ENCODE results near the gene MARCO.

The MARCO gene

DNA sequence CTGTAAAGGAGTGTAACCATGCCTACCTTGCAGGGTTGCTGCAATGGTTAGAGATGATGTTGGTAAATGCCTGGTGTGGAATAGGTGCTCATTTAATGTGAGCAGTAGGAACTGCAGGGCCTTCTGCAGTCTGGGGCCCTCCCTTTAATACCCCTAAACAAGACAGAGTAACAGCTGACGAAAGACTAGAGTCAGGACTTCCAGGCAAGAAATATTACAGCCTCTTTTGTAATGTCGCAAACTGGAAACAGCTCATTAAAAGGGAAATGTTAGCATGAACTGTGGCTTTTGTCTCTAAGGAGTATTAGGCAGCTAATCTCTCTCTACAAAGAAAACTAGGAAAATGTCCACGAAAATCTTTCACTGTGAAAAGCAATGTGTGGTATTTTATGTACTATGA, 26.0 kb downstream of the MARCO start:
- Histone ChIP-seq H3K4me3 (ENCODE audit: severe bottlenecking) (no peak overlapping the region), H3K4me1 (ENCODE audit: insufficient read depth, poor library complexity, severe bottlenecking) (peaks cover 11% of the 10 kb centered on the region), H3K36me3 (ENCODE audit: low read depth) (no peaks in the 10 kb centered on the region), H3K27me3 (ENCODE audit: insufficient read depth, poor library complexity, severe bottlenecking) (no peaks in the 10 kb centered on the region), H3K27ac (ENCODE audit: poor library complexity, severe bottlenecking) (no peak overlapping the region), H3K9me3 (ENCODE audit: severe bottlenecking) (no peaks in the 10 kb centered on the region)
- no peak for TF ChIP-seq CTCF (IDR thresholded peaks at IDR 0.05; ENCODE audit: poor library complexity, severe bottlenecking)
- no peak for ATAC-seq (ENCODE audit: low read depth)
- no peak for DNase-seq (ENCODE audit: low spot score)

DNA sequence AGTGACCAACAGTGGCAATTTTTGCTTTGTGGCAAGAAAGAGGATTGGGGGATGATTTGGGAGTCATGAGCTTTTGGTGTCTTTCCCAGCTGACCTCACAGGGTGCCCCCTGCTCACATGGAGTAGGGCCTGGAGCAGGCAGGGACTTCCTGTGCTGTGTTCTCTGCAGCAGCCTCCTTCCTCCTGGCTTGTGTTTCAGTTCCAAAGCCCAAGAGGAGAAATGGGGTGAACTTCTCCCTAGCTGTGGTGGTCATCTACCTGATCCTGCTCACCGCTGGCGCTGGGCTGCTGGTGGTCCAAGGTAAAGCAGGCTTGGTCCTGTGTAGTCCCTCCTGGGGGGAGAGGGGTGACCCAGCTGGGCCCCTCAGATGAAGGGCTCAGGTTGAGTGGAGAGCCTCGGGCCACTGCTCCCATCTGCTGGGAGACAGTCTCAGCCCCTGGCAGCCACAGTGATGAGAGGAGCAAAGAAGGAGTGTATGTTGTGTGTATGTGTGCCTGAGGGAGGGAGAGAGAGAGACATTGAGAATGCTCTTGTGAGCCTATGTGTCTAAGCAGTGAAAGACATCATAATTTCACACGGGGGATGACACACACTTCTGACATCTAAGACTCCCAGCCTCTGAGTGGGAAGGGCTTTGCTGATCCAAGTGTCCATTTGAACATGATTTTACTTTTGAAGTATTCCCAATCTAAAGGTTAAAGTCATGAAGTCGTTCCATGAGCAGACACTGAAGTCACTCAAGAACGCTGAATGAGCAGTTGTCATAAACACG, 27.2 kb downstream of the MARCO start:
- no peak for DNase-seq (ENCODE audit: low spot score)
- Histone ChIP-seq H3K4me1 (ENCODE audit: insufficient read depth, poor library complexity, severe bottlenecking) (peaks cover 21% of the 10 kb centered on the region), H3K4me3 (ENCODE audit: severe bottlenecking) (no peak overlapping the region), H3K9me3 (ENCODE audit: severe bottlenecking) (no peaks in the 10 kb centered on the region), H3K36me3 (ENCODE audit: low read depth) (no peaks in the 10 kb centered on the region), H3K27me3 (ENCODE audit: insufficient read depth, poor library complexity, severe bottlenecking) (no peaks in the 10 kb centered on the region), H3K27ac (ENCODE audit: poor library complexity, severe bottlenecking) (no peak overlapping the region)
- no peak for TF ChIP-seq CTCF (IDR thresholded peaks at IDR 0.05; ENCODE audit: poor library complexity, severe bottlenecking)
- ATAC-seq (ENCODE audit: low read depth): no peak

DNA sequence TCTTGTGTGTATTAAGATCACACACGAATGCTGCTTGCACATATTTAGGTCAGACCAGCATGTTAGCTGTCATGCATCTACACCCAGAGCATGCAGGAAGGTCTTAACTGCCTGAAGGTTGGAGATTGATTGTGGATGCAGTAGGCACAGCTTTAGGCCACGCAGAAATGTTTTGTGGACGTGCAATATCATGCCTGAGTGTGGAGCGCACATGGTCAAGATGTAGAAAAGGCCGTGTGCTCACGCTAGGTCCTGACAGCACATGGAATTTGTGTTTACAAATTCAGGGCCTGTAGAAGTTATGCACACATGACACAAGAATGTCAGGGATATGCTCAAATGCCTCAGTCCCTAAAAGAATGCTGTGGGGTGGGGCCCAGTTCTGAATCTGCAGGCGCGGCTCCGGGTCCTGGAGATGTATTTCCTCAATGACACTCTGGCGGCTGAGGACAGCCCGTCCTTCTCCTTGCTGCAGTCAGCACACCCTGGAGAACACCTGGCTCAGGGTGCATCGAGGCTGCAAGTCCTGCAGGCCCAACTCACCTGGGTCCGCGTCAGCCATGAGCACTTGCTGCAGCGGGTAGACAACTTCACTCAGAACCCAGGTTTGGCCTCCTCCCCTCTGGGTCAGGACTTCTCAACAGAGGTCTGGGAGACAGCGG, 27.9 kb downstream of the MARCO start:
- no peak for ATAC-seq (ENCODE audit: low read depth)
- Histone ChIP-seq H3K9me3 (ENCODE audit: severe bottlenecking) (no peaks in the 10 kb centered on the region), H3K4me1 (ENCODE audit: insufficient read depth, poor library complexity, severe bottlenecking) (peaks cover 24% of the 10 kb centered on the region), H3K27me3 (ENCODE audit: insufficient read depth, poor library complexity, severe bottlenecking) (no peaks in the 10 kb centered on the region), H3K4me3 (ENCODE audit: severe bottlenecking) (no peak overlapping the region), H3K36me3 (ENCODE audit: low read depth) (no peaks in the 10 kb centered on the region), H3K27ac (ENCODE audit: poor library complexity, severe bottlenecking) (peak overlapping the region; percentile 39)
- TF ChIP-seq CTCF (IDR thresholded peaks at IDR 0.05; ENCODE audit: poor library complexity, severe bottlenecking): no peak
- DNase-seq (ENCODE audit: low spot score): no peak

DNA sequence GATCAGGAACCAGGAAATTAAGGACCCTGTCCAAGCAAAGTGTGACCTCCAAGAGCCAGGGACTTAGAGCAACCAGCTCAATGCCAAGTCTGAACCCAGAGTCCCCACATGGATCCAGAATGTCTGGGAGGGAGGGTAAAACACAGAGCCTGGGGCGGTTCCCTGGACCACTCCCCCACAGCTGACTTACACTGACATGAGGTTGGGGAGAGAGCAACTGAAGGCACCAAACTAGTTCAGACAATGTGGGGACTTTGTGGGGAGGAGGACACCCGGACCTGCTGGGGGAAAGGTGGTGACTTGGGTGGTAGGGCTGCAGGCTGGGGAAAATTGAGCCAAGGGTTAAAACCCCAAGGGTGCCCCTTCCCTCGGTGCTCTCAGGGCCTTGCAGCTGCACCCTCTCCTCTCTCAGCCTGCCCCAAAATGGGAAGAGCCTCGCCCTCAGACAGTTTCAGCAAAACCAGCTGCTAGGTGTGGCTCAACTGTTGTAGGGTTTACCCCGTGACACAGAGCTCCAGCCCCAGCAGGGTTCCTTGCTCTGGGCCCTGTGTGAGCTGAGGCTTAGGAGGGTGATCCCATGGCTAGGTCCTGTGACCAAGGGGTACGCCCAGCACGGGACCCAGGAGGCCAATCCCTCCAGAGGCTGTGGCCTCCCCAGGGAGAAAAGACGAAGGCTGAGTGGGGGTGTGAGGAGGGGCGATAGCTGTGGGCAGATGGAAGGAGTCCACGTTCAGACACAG, 28.6 kb downstream of the MARCO start:
- H3K27ac ChIP-seq (ENCODE audit: poor library complexity, severe bottlenecking): peak overlapping the region; percentile 39
- no peak for TF ChIP-seq CTCF (IDR thresholded peaks at IDR 0.05; ENCODE audit: poor library complexity, severe bottlenecking)

More for the DNA sequence above, 28.6 kb downstream of the MARCO start:
- no peaks in the 10 kb centered on the region for H3K9me3 ChIP-seq (ENCODE audit: severe bottlenecking)
- no peaks in the 10 kb centered on the region for H3K36me3 ChIP-seq (ENCODE audit: low read depth)
- ATAC-seq (ENCODE audit: low read depth) (no peak), DNase-seq (ENCODE audit: low spot score) (no peak)
- no peaks in the 10 kb centered on the region for H3K27me3 ChIP-seq (ENCODE audit: insufficient read depth, poor library complexity, severe bottlenecking)
- H3K4me1 ChIP-seq (ENCODE audit: insufficient read depth, poor library complexity, severe bottlenecking): peaks cover 24% of the 10 kb centered on the region
- no peak overlapping the region for H3K4me3 ChIP-seq (ENCODE audit: severe bottlenecking)
